ENCODE measurements around the gene UBE4B. TPM values are rescaled to one million over a fixed set of nuclear protein-coding genes. Genes with fewer than 3 reads are reported as not detected.

Gene UBE4B
- total and polyA plus RNA-seq, 2 of the 13 experiments (the other 11 are each of a cell fraction or from before 2014, with no cell fraction given) = 15.2 to 24.8 TPM

DNA sequence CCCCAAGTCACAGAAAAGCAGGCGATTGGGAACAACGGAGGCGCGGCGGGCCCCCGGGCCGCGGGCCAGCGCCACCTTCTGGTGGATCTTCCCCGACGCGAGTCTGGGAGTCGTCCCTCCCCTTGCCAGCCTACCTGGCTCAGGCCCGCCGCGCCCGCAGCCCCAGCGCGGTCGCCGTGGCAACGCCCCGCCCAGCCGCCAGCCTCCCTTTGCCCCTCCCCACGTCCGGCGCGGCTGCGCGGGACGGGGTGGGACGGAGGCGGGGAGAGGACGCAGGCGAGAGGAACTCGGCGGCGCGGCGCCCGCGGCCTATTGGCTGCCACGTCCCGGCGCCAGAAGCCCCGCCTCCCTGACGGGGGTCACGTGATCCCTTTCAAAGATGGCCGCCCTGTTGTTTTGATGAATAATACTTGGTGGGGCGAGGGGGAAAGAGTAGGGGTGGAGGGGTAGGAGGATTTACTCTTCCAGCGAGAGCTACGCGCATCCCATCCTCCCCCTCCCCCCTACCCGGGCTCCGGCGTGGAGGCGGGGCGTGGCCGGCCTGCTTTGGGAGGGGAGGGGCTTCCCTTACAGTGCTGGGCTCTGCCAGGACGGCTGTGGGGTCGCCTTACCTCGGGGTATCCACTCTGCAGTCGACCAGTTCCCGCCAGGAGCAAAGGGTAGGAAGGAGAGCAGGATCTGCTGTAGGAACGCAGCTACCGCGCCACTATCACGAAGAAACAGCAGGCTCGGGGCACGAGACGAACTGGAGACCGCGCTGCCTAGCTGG, at the start of gene UBE4B (continued):
- TF ChIP-seq TOPORS (CRISPR knock-in tag; IDR thresholded peaks at IDR 0.05) (peak; percentile 59; the same call in 1 of the 2 replicates), ZNF616 (CRISPR knock-in tag; IDR thresholded peaks at IDR 0.05; ENCODE audit: low read depth) (0 out of 2 replicates have a peak, but pooled peaks have one; percentile 38), KDM5B (CRISPR knock-in tag; IDR thresholded peaks at IDR 0.05; ENCODE audit: borderline replicate concordance) (peak; percentile 69; the same call in 1 of the 2 replicates), ZNF577 (CRISPR knock-in tag; IDR thresholded peaks at IDR 0.05; ENCODE audit: borderline replicate concordance, low read depth) (no peak), ZSCAN30 (CRISPR knock-in tag; IDR thresholded peaks at IDR 0.05) (no peak), ZMYM4 (CRISPR knock-in tag; IDR thresholded peaks at IDR 0.05) (peak; percentile 74), ARNT (IDR thresholded peaks at IDR 0.05) (no peak), ZNF382 (CRISPR knock-in tag; IDR thresholded peaks at IDR 0.05; ENCODE audit: borderline replicate concordance) (no peak), EHMT2 (IDR thresholded peaks at IDR 0.05; ENCODE audit: borderline replicate concordance, low read depth, low read length) (no peak), SCMH1 (CRISPR knock-in tag; IDR thresholded peaks at IDR 0.05; ENCODE audit: borderline replicate concordance) (no peak), NFKBIZ (CRISPR knock-in tag; IDR thresholded peaks at IDR 0.05) (no peak), SOX5 (CRISPR knock-in tag; IDR thresholded peaks at IDR 0.05; ENCODE audit: borderline replicate concordance) (no peak), CHD2 (IDR thresholded peaks at IDR 0.05; ENCODE audit: low read depth, low read length) (no peak), FIP1L1 (IDR thresholded peaks at IDR 0.05; ENCODE audit: borderline replicate concordance, insufficient read depth, low read depth, low read length) (0 out of 2 replicates have a peak, but pooled peaks have one; percentile 82), ZNF790 (CRISPR knock-in tag; IDR thresholded peaks at IDR 0.05; ENCODE audit: borderline replicate concordance) (no peak), ZZZ3 (CRISPR knock-in tag; IDR thresholded peaks at IDR 0.05; ENCODE audit: borderline replicate concordance) (no peak), ZBTB7A (CRISPR knock-in tag; IDR thresholded peaks at IDR 0.05) (peak; percentile 46; the same call in 1 of the 2 replicates)
- TF ChIP-seq, protein P1, sequence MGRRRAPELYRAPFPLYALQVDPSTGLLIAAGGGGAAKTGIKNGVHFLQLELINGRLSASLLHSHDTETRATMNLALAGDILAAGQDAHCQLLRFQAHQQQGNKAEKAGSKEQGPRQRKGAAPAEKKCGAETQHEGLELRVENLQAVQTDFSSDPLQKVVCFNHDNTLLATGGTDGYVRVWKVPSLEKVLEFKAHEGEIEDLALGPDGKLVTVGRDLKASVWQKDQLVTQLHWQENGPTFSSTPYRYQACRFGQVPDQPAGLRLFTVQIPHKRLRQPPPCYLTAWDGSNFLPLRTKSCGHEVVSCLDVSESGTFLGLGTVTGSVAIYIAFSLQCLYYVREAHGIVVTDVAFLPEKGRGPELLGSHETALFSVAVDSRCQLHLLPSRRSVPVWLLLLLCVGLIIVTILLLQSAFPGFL (CRISPR knock-in tag; IDR thresholded peaks at IDR 0.05) = no peak
- TF ChIP-seq, protein P2, sequence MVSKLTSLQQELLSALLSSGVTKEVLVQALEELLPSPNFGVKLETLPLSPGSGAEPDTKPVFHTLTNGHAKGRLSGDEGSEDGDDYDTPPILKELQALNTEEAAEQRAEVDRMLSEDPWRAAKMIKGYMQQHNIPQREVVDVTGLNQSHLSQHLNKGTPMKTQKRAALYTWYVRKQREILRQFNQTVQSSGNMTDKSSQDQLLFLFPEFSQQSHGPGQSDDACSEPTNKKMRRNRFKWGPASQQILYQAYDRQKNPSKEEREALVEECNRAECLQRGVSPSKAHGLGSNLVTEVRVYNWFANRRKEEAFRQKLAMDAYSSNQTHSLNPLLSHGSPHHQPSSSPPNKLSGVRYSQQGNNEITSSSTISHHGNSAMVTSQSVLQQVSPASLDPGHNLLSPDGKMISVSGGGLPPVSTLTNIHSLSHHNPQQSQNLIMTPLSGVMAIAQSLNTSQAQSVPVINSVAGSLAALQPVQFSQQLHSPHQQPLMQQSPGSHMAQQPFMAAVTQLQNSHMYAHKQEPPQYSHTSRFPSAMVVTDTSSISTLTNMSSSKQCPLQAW (CRISPR knock-in tag; IDR thresholded peaks at IDR 0.05) = 0 out of 2 replicates have a peak, but pooled peaks have one; percentile 20
- TF ChIP-seq, protein P3, sequence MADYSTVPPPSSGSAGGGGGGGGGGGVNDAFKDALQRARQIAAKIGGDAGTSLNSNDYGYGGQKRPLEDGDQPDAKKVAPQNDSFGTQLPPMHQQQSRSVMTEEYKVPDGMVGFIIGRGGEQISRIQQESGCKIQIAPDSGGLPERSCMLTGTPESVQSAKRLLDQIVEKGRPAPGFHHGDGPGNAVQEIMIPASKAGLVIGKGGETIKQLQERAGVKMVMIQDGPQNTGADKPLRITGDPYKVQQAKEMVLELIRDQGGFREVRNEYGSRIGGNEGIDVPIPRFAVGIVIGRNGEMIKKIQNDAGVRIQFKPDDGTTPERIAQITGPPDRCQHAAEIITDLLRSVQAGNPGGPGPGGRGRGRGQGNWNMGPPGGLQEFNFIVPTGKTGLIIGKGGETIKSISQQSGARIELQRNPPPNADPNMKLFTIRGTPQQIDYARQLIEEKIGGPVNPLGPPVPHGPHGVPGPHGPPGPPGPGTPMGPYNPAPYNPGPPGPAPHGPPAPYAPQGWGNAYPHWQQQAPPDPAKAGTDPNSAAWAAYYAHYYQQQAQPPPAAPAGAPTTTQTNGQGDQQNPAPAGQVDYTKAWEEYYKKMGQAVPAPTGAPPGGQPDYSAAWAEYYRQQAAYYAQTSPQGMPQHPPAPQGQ (CRISPR knock-in tag; IDR thresholded peaks at IDR 0.05; ENCODE audit: borderline replicate concordance) = no peak
- TF ChIP-seq, protein P4, sequence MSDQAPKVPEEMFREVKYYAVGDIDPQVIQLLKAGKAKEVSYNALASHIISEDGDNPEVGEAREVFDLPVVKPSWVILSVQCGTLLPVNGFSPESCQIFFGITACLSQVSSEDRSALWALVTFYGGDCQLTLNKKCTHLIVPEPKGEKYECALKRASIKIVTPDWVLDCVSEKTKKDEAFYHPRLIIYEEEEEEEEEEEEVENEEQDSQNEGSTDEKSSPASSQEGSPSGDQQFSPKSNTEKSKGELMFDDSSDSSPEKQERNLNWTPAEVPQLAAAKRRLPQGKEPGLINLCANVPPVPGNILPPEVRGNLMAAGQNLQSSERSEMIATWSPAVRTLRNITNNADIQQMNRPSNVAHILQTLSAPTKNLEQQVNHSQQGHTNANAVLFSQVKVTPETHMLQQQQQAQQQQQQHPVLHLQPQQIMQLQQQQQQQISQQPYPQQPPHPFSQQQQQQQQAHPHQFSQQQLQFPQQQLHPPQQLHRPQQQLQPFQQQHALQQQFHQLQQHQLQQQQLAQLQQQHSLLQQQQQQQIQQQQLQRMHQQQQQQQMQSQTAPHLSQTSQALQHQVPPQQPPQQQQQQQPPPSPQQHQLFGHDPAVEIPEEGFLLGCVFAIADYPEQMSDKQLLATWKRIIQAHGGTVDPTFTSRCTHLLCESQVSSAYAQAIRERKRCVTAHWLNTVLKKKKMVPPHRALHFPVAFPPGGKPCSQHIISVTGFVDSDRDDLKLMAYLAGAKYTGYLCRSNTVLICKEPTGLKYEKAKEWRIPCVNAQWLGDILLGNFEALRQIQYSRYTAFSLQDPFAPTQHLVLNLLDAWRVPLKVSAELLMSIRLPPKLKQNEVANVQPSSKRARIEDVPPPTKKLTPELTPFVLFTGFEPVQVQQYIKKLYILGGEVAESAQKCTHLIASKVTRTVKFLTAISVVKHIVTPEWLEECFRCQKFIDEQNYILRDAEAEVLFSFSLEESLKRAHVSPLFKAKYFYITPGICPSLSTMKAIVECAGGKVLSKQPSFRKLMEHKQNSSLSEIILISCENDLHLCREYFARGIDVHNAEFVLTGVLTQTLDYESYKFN (CRISPR knock-in tag; conservative IDR thresholded peaks at IDR 0.05) = peak; percentile 63

Data from HepG2 (cell line).